DMS53 treated with DMSO at 0.1 percent for 48 hours (cell line): ENCODE data around the gene OBSCN.

Source experiments
- DNase-seq: peaks from one replicate; lab custom pipeline; 2025; ENCODE audit not compliant: unreplicated experiment; lab: John Stamatoyannopoulos, UW

Gene OBSCN

GRCh38 chr1:228428412-228428811, 220.6 kb downstream of the OBSCN start:
- no peak for DNase-seq
